Mucosa of rectum (tissue), 2 donors: ENCODE results near the gene ENDOD1.

Experiments
- H3K27ac ChIP-seq, 2 donors: one replicate each; pipeline ENCODE4 v1.7.0; 2013; ENCODE audit warnings: inconsistent platforms in 2 of 2, low read depth in 2 of 2, low read length in 2 of 2
- H3K27me3 ChIP-seq, 2 donors: one replicate each; pipeline ENCODE4 v1.7.0; 2013; ENCODE audit warnings: low read length in 2 of 2; ENCODE audit not compliant: control insufficient read depth in 2 of 2, insufficient read depth in 2 of 2
- H3K36me3 ChIP-seq, 2 donors: one replicate each; pipeline ENCODE4 v1.7.0; 2013; ENCODE audit warnings: low read length in 2 of 2; ENCODE audit not compliant: control insufficient read depth in 2 of 2, insufficient read depth in 2 of 2
- H3K4me1 ChIP-seq, 2 donors: one replicate each; pipeline ENCODE4 v1.7.0; 2013; ENCODE audit warnings: low read length in 2 of 2, mild to moderate bottlenecking in 1 of 2; ENCODE audit not compliant: control insufficient read depth in 2 of 2, insufficient read depth in 2 of 2
- H3K4me3 ChIP-seq, 2 donors: one replicate each; pipeline ENCODE4 v1.7.0; 2013; ENCODE audit warnings: low read length in 2 of 2
- H3K9ac ChIP-seq, 2 donors: one replicate each; pipeline ENCODE4 v1.7.0; 2013; ENCODE audit warnings: low read length in 2 of 2, low read depth in 1 of 2, mild to moderate bottlenecking in 1 of 2
- H3K9me3 ChIP-seq, 2 donors: one replicate each; pipeline ENCODE4 v1.7.0; 2013; ENCODE audit warnings: low read length in 2 of 2; ENCODE audit not compliant: control insufficient read depth in 2 of 2
- donor health status: healthy.
- donor health status: Normal muscosa, but diverticular disease.

The ENDOD1 gene

GRCh38 chr11:95138448-95138847 is 48.8 kb downstream of the ENDOD1 start:
- Histone ChIP-seq H3K9me3 (no peaks in the 10 kb centered on the region), H3K9ac (no peak overlapping the region), H3K4me1 (peaks cover 0 to 4% of the 10 kb centered on the region in 2 donors), H3K27me3 (peaks cover 0 to 1% of the 10 kb centered on the region in 2 donors), H3K27ac (no peak overlapping the region), H3K36me3 (peaks cover 2 to 3% of the 10 kb centered on the region in 2 donors), H3K4me3 (no peak overlapping the region)

DNA sequence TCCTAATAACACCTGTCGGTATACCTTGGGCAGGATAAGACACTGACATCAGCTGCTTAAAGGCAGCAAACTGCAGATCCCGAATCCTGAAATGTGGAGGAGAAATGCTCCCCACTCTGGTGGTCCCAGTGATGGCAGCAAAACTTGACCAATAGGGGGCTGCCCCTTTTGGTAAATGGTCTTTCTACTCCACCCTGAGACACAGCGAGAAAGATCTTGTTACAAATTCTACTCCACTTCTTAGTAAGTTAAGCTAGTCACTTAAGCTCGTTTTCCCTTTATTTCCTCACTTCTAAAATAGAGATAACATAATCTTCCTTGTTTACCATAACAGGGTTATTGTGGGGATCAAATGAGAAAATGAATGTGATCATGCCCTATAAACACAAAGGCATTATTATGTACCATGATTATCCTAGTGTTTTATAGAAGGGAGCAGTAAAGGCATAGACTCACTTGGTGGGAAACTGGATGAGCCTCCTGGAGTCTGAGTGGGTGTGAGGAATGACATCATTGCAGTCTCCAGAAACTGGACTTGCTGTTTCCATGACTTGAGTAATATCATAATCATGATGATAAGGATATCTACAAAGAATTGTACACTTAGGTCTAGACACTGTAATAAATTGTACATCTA is 50.9 kb downstream of the ENDOD1 start:
- Histone ChIP-seq H3K27me3 (peaks cover 0 to 5% of the 10 kb centered on the region in 2 donors), H3K4me1 (peaks cover 0 to 4% of the 10 kb centered on the region in 2 donors), H3K27ac (no peak overlapping the region), H3K36me3 (no peaks in the 10 kb centered on the region), H3K9ac (no peak overlapping the region), H3K4me3 (no peak overlapping the region), H3K9me3 (no peaks in the 10 kb centered on the region)

DNA sequence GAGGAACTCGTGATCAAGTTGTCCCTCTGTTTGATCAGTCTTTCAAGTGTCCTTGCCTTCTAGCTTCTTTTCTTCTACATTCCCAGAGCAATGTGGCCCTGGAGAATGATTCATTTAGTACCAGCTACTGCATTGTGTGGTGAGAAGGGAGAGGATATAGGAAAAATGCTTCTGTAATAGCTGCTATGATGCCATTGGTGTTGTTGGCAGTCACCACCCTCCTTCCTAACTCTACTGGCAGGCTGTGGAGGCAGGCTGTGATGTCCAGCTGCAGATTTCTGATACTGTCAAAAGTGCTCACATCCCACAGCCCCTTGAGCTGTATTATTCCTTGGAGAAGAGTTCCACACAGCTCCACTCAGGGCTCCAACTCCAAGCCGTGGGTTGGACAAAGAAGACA is 52.8 kb downstream of the ENDOD1 start:
- Histone ChIP-seq H3K36me3 (no peaks in the 10 kb centered on the region), H3K27ac (no peak overlapping the region), H3K9ac (no peak overlapping the region), H3K9me3 (no peaks in the 10 kb centered on the region), H3K27me3 (peaks cover 0 to 5% of the 10 kb centered on the region in 2 donors), H3K4me1 (peaks cover 0 to 4% of the 10 kb centered on the region in 2 donors), H3K4me3 (no peak overlapping the region)

DNA sequence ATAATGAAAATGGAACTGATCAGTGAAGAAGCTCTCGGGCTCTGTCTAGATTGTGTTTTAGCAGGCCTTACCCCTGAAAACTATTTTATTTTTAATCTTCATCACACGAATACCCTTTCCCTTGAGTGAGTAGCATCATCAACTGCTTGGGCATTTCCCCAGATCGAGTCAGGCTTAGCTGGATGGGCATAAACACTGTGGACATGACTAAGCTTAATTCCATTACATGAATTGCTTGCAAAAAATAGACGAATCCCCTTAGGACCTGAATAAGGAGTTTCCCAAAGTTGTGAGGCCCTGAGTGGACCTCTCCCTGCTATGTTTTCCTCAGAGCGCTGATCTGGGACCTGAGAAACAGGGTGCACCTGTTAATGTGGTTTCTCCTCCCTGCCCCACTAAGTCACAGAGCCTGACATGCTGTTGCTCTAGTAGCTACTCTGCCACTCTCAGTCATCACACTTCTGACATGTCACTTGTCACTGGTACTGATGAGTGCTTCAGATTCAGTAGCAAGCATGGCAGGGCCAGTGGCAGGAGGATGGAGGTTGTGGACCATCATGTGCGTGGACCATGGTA is 53.5 kb downstream of the ENDOD1 start:
- Histone ChIP-seq H3K4me1 (peaks cover 0 to 4% of the 10 kb centered on the region in 2 donors), H3K36me3 (no peaks in the 10 kb centered on the region), H3K27ac (no peak overlapping the region), H3K27me3 (peaks cover 0 to 5% of the 10 kb centered on the region in 2 donors), H3K4me3 (no peak overlapping the region), H3K9ac (no peak overlapping the region), H3K9me3 (no peaks in the 10 kb centered on the region)

- Histone ChIP-seq H3K9me3 (no peaks in the 10 kb centered on the region), H3K36me3 (no peaks in the 10 kb centered on the region), H3K4me3 (no peak overlapping the region), H3K27ac (no peak overlapping the region), H3K9ac (no peak overlapping the region), H3K27me3 (peaks cover 0 to 5% of the 10 kb centered on the region in 2 donors), H3K4me1 (peaks cover 0 to 4% of the 10 kb centered on the region in 2 donors)
Observed at GRCh38 chr11:95144313-95145235, 54.9 kb downstream of the ENDOD1 start.

DNA sequence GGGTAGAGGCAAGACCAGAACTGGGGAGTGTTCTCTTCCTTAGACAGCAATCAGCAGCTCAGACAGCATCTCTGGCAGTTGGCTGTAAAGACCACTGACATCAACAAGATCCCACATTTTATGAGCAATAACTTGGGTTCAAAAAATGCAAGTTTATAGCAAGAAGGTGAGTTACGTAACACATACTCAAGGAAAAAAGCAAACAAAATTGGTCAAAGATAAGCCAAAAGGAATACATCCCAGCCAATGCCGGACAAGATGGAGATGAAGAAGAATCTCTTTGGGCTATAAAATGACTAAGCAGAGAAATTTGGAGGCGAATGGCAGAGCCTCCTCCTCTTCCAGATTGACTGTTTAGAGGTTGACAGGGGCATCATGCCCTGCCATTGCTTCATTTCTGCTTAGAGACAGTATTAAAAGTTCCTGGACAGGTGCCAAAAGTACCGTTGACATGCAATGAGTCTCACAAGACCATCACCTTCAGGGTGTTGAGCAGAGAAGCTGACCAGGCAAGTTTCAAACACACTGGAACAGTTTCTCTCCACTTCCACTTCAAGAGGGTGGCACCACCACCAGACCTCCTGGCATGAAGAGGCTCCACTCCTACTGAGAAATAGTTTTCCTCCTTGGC is 55.9 kb downstream of the ENDOD1 start:
- Histone ChIP-seq H3K36me3 (no peaks in the 10 kb centered on the region), H3K4me3 (no peak overlapping the region), H3K27me3 (peaks cover 0 to 5% of the 10 kb centered on the region in 2 donors), H3K9ac (no peak overlapping the region), H3K4me1 (peaks cover 0 to 5% of the 10 kb centered on the region in 2 donors), H3K9me3 (no peaks in the 10 kb centered on the region), H3K27ac (no peak overlapping the region)

DNA sequence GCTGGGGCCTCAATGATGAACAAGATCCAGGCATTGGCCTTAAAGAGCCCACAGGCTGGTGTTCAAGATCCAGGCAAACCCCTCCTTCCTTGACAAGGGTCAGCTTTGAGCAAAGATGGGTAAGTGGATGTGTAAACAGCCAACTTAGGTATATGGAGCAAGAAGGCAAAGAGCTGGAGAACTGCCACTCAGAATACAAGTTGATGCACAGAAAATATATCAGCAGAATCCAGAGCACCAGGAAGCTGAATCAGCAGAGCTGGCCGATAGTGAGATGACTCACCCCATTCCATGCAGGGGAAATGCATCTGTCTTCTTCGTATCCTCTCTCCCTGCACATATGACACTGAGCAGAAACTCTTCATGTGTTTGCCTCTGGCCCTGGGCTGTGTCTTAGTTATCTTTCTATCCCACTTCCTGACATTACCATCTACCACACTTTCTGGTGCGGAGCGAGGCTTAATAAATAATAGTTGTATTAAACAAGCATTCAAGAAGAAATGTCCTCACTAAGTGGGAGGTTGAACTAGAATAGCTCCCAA is 57.8 kb downstream of the ENDOD1 start:
- no peak overlapping the region for H3K4me3 ChIP-seq
- H3K27me3 ChIP-seq: peaks cover 0 to 5% of the 10 kb centered on the region in 2 donors
- H3K9ac ChIP-seq: no peak overlapping the region
- H3K4me1 ChIP-seq: peaks cover 6 to 11% of the 10 kb centered on the region in 2 donors
- no peaks in the 10 kb centered on the region for H3K9me3 ChIP-seq
- no peak overlapping the region for H3K27ac ChIP-seq
- no peaks in the 10 kb centered on the region for H3K36me3 ChIP-seq

- Histone ChIP-seq H3K4me3 (no peak overlapping the region), H3K4me1 (peaks cover 10 to 14% of the 10 kb centered on the region in 2 donors), H3K36me3 (no peaks in the 10 kb centered on the region), H3K9ac (no peak overlapping the region), H3K9me3 (no peaks in the 10 kb centered on the region), H3K27ac (no peak overlapping the region), H3K27me3 (peaks cover 0 to 5% of the 10 kb centered on the region in 2 donors)
Observed at GRCh38 chr11:95148406-95148805, 58.8 kb downstream of the ENDOD1 start.

GRCh38 chr11:95148938-95149337 is 59.3 kb downstream of the ENDOD1 start:
- Histone ChIP-seq H3K27me3 (no peaks in the 10 kb centered on the region), H3K4me3 (no peak overlapping the region), H3K9ac (no peak overlapping the region), H3K4me1 (peaks cover 16% of the 10 kb centered on the region in 2 donors), H3K36me3 (no peaks in the 10 kb centered on the region), H3K9me3 (no peaks in the 10 kb centered on the region), H3K27ac (no peak overlapping the region)
